ENCODE measurements around the gene ADAMTS17. TPM values are rescaled to one million over a fixed set of nuclear protein-coding genes. Genes with fewer than 3 reads are reported as not detected.

The ADAMTS17 gene
- total and polyA plus RNA-seq, 4 donors: 10.5 to 20.6 (median 17.9) TPM

DNA sequence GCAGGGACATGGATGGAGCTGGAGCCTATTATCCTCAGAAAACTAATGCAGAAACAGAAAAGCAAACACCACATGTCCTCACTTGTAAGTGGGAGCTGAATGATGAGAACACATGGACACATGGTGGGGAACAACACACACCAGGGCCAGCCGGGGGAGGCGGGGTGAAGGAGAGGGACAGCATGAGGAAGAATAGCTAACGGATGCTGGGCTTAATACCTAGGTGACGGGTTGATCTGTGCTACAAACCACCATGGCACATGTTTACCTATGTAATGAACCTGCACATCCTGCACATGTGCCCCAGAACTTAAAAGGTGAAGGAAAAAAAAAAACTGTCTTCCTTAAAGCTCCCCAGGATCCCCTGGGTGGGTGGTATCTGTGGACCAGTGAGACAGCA lies 87.1 kb downstream of the ADAMTS17 start:
- no peak for DNase-seq (ENCODE audit: low read depth in 4 of 6, low spot score in 6 of 6)
- no peaks in the 10 kb centered on the region for H3K4me1 ChIP-seq (ENCODE audit: control insufficient read depth, insufficient read depth, low read length)
- H3K27ac ChIP-seq (ENCODE audit: low read depth, low read length): no peak overlapping the region
- peaks cover 10% of the 10 kb centered on the region for H3K36me3 ChIP-seq (ENCODE audit: control insufficient read depth, insufficient read depth, low read length)
- H3K4me3 ChIP-seq (ENCODE audit: low read depth, low read length): no peak overlapping the region
- no peaks in the 10 kb centered on the region for H3K9me3 ChIP-seq (ENCODE audit: control insufficient read depth, insufficient read depth, low read length)
- WGBS (ENCODE audit: insufficient coverage): 64% methylated on average over 3 of the region's 4 CpGs
- H3K27me3 ChIP-seq (ENCODE audit: control insufficient read depth, insufficient read depth, low read length): no peaks in the 10 kb centered on the region

DNA sequence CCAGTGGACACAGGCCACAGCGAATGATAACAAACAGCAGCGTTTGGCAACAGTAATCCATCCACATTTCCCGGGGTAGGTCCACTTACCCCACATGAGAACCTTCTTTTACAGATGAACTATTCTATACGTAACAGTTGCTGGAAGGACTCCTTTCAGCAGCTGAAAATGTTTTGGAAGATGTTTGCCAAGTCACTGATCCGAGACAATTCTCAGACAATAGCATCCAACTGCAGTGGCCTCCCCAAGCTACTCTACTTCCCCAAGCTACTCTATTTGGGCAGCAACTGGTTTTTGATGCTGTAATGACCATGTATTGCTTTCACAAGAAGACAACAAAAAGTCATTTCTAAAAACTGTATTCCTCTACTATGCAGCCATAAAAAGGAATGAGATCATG lies 87.5 kb downstream of the ADAMTS17 start:
- DNase-seq (ENCODE audit: low read depth in 4 of 6, low spot score in 6 of 6): no peak
- H3K4me3 ChIP-seq (ENCODE audit: low read depth, low read length): no peak overlapping the region
- H3K36me3 ChIP-seq (ENCODE audit: control insufficient read depth, insufficient read depth, low read length): peaks cover 10% of the 10 kb centered on the region
- H3K27me3 ChIP-seq (ENCODE audit: control insufficient read depth, insufficient read depth, low read length): no peaks in the 10 kb centered on the region
- H3K9me3 ChIP-seq (ENCODE audit: control insufficient read depth, insufficient read depth, low read length): no peaks in the 10 kb centered on the region
- no peak overlapping the region for H3K27ac ChIP-seq (ENCODE audit: low read depth, low read length)
- no CpG with 5 or more reads among the region's 5 CpGs for WGBS (ENCODE audit: insufficient coverage)
- no peaks in the 10 kb centered on the region for H3K4me1 ChIP-seq (ENCODE audit: control insufficient read depth, insufficient read depth, low read length)

DNA sequence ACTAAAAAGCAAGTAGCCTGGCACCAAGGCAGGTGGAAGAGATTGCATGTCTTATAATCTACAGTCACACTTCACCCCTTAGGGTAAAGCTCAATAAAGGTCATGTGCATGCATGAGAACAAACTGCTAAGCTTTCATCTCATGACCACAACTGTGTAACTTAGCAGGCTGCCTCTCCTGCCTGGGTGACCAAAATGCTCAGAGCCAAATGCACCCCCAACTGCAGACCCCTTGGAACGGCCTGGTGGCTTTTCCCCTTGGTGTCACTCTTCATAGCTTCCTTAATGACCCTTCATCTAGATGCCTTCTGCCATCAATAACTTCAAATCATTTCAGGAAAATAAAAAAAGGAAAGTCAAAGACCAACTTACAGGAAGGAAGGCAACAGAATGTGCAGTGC lies 88.1 kb downstream of the ADAMTS17 start:
- H3K27me3 ChIP-seq (ENCODE audit: control insufficient read depth, insufficient read depth, low read length): no peaks in the 10 kb centered on the region
- peaks cover 10% of the 10 kb centered on the region for H3K36me3 ChIP-seq (ENCODE audit: control insufficient read depth, insufficient read depth, low read length)
- no peaks in the 10 kb centered on the region for H3K9me3 ChIP-seq (ENCODE audit: control insufficient read depth, insufficient read depth, low read length)
- H3K4me1 ChIP-seq (ENCODE audit: control insufficient read depth, insufficient read depth, low read length): no peaks in the 10 kb centered on the region
- no peak for DNase-seq (ENCODE audit: low read depth in 4 of 6, low spot score in 6 of 6)
- 70% methylated on average over 1 of the region's 1 CpG for WGBS (ENCODE audit: insufficient coverage)
- H3K4me3 ChIP-seq (ENCODE audit: low read depth, low read length): no peak overlapping the region
- H3K27ac ChIP-seq (ENCODE audit: low read depth, low read length): no peak overlapping the region

DNA sequence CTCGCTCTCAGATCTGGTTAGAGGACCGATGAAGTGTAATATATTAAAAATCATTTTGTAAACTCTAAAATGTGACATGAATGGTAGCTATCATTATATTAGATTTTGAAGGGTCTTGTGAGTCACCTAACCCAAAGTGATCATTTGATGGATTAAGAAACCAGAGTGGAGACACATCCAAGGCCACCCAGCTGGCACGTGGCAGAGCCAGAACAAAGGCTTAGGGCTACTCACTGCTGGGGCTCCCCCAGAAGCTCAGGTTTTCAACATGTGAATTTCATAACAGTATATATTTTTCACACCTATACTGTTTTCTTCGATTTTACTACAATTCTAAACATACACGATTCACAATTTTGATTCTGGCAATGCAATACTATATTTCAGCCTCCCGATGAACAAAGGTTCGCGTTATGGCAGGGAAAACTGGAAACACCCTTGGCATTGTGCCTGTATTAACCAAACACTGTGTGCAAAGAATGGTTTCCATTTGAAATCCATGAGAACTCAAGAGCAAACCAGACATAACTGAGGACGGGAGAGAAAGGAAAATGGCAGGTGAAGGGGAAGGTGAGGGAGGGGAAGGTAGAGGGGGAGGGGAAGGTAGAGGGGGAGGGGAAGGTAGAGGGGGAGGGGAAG lies 88.9 kb downstream of the ADAMTS17 start:
- no peak for DNase-seq (ENCODE audit: low read depth in 4 of 6, low spot score in 6 of 6)
- Histone ChIP-seq H3K4me3 (ENCODE audit: low read depth, low read length) (no peak overlapping the region), H3K27me3 (ENCODE audit: control insufficient read depth, insufficient read depth, low read length) (no peaks in the 10 kb centered on the region), H3K9me3 (ENCODE audit: control insufficient read depth, insufficient read depth, low read length) (no peaks in the 10 kb centered on the region), H3K27ac (ENCODE audit: low read depth, low read length) (no peak overlapping the region), H3K4me1 (ENCODE audit: control insufficient read depth, insufficient read depth, low read length) (no peaks in the 10 kb centered on the region), H3K36me3 (ENCODE audit: control insufficient read depth, insufficient read depth, low read length) (peaks cover 10% of the 10 kb centered on the region)
- WGBS (ENCODE audit: insufficient coverage): 58% methylated on average over 2 of the region's 9 CpGs

- Histone ChIP-seq H3K9me3 (ENCODE audit: control insufficient read depth, insufficient read depth, low read length) (no peaks in the 10 kb centered on the region), H3K27ac (ENCODE audit: low read depth, low read length) (no peak overlapping the region), H3K36me3 (ENCODE audit: control insufficient read depth, insufficient read depth, low read length) (peaks cover 10% of the 10 kb centered on the region), H3K27me3 (ENCODE audit: control insufficient read depth, insufficient read depth, low read length) (no peaks in the 10 kb centered on the region), H3K4me1 (ENCODE audit: control insufficient read depth, insufficient read depth, low read length) (no peaks in the 10 kb centered on the region), H3K4me3 (ENCODE audit: low read depth, low read length) (no peak overlapping the region)
- 94% methylated on average over 8 of the region's 9 CpGs for WGBS (ENCODE audit: insufficient coverage)
- DNase-seq (ENCODE audit: low read depth in 4 of 6, low spot score in 6 of 6): no peak
These were observed 89.4 kb downstream of the ADAMTS17 start for GRCh38 chr15:100252359-100252758.

DNA sequence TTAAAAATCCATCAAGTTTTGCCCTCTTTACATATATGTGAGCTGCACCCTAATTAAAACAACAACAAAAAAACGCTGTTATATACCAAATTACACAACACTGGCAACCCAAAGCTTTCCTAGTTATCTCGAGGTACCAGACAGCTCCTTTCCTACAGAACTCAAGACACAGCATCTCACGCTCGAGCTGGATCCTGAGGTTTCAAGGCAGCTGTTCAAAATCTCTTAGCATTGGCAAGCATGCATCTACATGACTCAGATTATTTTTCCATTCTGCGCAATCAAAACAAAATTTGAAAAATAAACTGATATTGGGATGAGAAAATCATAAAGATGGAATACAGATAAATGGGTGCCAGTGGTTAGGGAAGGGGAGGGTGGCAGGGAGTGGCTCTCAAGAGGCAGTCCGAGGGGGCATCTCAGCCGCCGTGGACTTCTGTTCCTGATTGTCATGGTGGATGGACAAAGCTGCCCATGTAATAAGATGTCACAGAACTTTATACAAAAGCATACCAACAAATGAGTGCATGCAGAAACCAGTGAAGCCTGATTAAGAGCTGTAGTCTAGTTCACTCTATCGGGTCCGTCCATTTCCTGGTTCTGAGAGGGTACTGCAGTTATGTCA lies 91.5 kb downstream of the ADAMTS17 start:
- Histone ChIP-seq H3K36me3 (ENCODE audit: control insufficient read depth, insufficient read depth, low read length) (peaks cover 3% of the 10 kb centered on the region), H3K9me3 (ENCODE audit: control insufficient read depth, insufficient read depth, low read length) (no peaks in the 10 kb centered on the region), H3K27ac (ENCODE audit: low read depth, low read length) (no peak overlapping the region), H3K4me1 (ENCODE audit: control insufficient read depth, insufficient read depth, low read length) (no peaks in the 10 kb centered on the region), H3K27me3 (ENCODE audit: control insufficient read depth, insufficient read depth, low read length) (no peaks in the 10 kb centered on the region), H3K4me3 (ENCODE audit: low read depth, low read length) (no peak overlapping the region)
- WGBS (ENCODE audit: insufficient coverage): 93% methylated on average over 6 of the region's 10 CpGs
- DNase-seq (ENCODE audit: low read depth in 4 of 6, low spot score in 6 of 6): peak in 1 of 6 donors; percentile 18

GRCh38 chr15:100249096-100249815 lies 92.5 kb downstream of the ADAMTS17 start:
- no peak overlapping the region for H3K27ac ChIP-seq (ENCODE audit: low read depth, low read length)
- DNase-seq (ENCODE audit: low read depth in 4 of 6, low spot score in 6 of 6): no peak
- peaks cover 3% of the 10 kb centered on the region for H3K36me3 ChIP-seq (ENCODE audit: control insufficient read depth, insufficient read depth, low read length)
- H3K4me1 ChIP-seq (ENCODE audit: control insufficient read depth, insufficient read depth, low read length): peaks cover 2% of the 10 kb centered on the region
- H3K27me3 ChIP-seq (ENCODE audit: control insufficient read depth, insufficient read depth, low read length): no peaks in the 10 kb centered on the region
- no peaks in the 10 kb centered on the region for H3K9me3 ChIP-seq (ENCODE audit: control insufficient read depth, insufficient read depth, low read length)
- 100% methylated on average over 4 of the region's 9 CpGs for WGBS (ENCODE audit: insufficient coverage)
- no peak overlapping the region for H3K4me3 ChIP-seq (ENCODE audit: low read depth, low read length)

DNA sequence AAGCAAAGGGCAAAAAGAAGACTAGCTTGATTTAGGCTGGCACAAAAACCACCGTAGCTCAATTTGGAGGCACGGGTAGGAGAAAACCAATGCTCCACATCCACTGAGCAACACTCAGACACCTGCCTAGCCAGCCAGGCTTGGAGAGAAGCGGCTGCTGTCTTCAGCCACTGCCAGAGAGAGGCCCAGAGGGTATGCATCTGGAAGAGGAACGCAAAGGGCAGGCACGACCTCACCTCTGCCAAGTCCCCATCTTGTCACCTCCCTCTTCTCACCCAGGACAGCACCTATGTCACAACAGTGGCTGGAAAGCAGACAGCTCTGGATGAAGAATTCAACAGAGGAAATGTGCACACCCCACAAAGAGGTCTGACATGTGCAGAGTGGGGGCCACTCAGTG lies 93.5 kb downstream of the ADAMTS17 start:
- no peak for DNase-seq (ENCODE audit: low read depth in 4 of 6, low spot score in 6 of 6)
- Histone ChIP-seq H3K9me3 (ENCODE audit: control insufficient read depth, insufficient read depth, low read length) (no peaks in the 10 kb centered on the region), H3K27ac (ENCODE audit: low read depth, low read length) (no peak overlapping the region), H3K36me3 (ENCODE audit: control insufficient read depth, insufficient read depth, low read length) (peaks cover 3% of the 10 kb centered on the region), H3K4me1 (ENCODE audit: control insufficient read depth, insufficient read depth, low read length) (peaks cover 2% of the 10 kb centered on the region), H3K4me3 (ENCODE audit: low read depth, low read length) (no peak overlapping the region), H3K27me3 (ENCODE audit: control insufficient read depth, insufficient read depth, low read length) (no peaks in the 10 kb centered on the region)
- WGBS (ENCODE audit: insufficient coverage): 97% methylated on average over 3 of the region's 5 CpGs

GRCh38 chr15:100247228-100248225 lies 94.2 kb downstream of the ADAMTS17 start:
- Histone ChIP-seq H3K4me3 (ENCODE audit: low read depth, low read length) (no peak overlapping the region), H3K9me3 (ENCODE audit: control insufficient read depth, insufficient read depth, low read length) (no peaks in the 10 kb centered on the region), H3K27ac (ENCODE audit: low read depth, low read length) (no peak overlapping the region), H3K27me3 (ENCODE audit: control insufficient read depth, insufficient read depth, low read length) (no peaks in the 10 kb centered on the region), H3K4me1 (ENCODE audit: control insufficient read depth, insufficient read depth, low read length) (peaks cover 3% of the 10 kb centered on the region), H3K36me3 (ENCODE audit: control insufficient read depth, insufficient read depth, low read length) (peaks cover 3% of the 10 kb centered on the region)
- 88% methylated on average over 12 of the region's 21 CpGs for WGBS (ENCODE audit: insufficient coverage)
- DNase-seq (ENCODE audit: low read depth in 4 of 6, low spot score in 6 of 6): no peak

Measured in spinal cord (tissue), 10 donors.